ENCODE results near the gene MFF. TPM values are rescaled to one million over a fixed set of nuclear protein-coding genes. Genes with fewer than 3 reads are reported as not detected.

Gene MFF
- total RNA-seq, 2 donors from 2014 or later, result 74.8 to 93.0 TPM

DNA sequence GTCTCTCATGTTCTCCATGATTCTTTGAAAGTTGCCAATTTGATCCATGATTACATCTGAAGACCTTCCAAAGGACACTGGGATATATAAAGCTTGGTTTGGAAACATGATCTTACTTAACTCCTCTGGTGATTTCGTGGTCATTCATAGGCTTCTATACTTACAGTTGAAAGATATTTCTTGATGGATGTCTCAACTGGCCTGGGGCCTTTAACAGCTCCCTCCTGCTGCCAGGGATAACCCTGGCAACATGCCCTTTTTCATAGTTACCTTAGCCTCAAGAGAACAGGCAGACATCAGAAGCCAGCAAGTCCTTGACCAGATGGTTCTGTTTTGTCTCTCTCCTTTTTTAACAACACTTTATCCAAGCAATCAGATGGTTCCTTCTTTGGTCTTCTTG is 23.5 kb upstream of the MFF start:
- 86 to 94% methylated on average over 1 of the region's 1 CpG for WGBS, 2 experiments (ENCODE audit: insufficient coverage in 1 of 2, insufficient read length in 1 of 2)
- no peaks in the 10 kb centered on the region for H3K4me1 ChIP-seq (ENCODE audit: control insufficient read depth, insufficient read depth, low read length)

DNA sequence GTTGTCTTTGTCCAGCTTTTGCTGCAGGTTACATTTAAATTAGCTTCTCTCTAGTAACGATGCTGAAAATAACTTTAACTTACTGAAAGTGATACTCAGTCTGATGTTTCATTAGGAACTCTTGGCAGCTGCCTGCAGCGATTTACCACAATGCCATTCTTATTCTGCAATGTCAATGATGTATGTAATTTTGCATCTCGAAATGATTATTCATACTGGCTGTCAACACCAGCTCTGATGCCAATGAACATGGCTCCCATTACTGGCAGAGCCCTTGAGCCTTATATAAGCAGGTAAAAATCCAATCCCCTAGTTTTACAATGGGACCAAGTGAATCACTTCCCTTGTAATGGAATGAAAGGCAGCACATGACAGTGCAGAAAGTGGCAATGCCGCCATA is 16.3 kb upstream of the MFF start:
- no peaks in the 10 kb centered on the region for H3K27me3 Mint-ChIP-seq (ENCODE audit: insufficient read depth)

More for the DNA sequence above, 23.5 kb upstream of the MFF start:
- no peak for DNase-seq
- no peak overlapping the region for H3K27ac Mint-ChIP-seq
- no peaks in the 10 kb centered on the region for H3K27me3 Mint-ChIP-seq (ENCODE audit: insufficient read depth)
- H3K4me3 Mint-ChIP-seq, result no peak overlapping the region
- H3K36me3 ChIP-seq (ENCODE audit: control insufficient read depth, insufficient read depth, low read length), result no peaks in the 10 kb centered on the region
- TF ChIP-seq, protein P1, sequence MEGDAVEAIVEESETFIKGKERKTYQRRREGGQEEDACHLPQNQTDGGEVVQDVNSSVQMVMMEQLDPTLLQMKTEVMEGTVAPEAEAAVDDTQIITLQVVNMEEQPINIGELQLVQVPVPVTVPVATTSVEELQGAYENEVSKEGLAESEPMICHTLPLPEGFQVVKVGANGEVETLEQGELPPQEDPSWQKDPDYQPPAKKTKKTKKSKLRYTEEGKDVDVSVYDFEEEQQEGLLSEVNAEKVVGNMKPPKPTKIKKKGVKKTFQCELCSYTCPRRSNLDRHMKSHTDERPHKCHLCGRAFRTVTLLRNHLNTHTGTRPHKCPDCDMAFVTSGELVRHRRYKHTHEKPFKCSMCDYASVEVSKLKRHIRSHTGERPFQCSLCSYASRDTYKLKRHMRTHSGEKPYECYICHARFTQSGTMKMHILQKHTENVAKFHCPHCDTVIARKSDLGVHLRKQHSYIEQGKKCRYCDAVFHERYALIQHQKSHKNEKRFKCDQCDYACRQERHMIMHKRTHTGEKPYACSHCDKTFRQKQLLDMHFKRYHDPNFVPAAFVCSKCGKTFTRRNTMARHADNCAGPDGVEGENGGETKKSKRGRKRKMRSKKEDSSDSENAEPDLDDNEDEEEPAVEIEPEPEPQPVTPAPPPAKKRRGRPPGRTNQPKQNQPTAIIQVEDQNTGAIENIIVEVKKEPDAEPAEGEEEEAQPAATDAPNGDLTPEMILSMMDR (conservative IDR thresholded peaks at IDR 0.05), result no peak
- no peak overlapping the region for H3K4me3 ChIP-seq (ENCODE audit: low read length)
- peaks cover 13% of the 10 kb centered on the region for H3K36me3 Mint-ChIP-seq (ENCODE audit: low read depth)
- H3K9me3 ChIP-seq (ENCODE audit: control insufficient read depth, low read length), result no peaks in the 10 kb centered on the region
- H3K4me1 Mint-ChIP-seq, result peaks cover 2% of the 10 kb centered on the region
- peaks cover 3% of the 10 kb centered on the region for H3K9me3 Mint-ChIP-seq
- H3K27me3 ChIP-seq (ENCODE audit: control insufficient read depth, insufficient read depth, low read length, poor library complexity, severe bottlenecking), result no peaks in the 10 kb centered on the region
- no peak overlapping the region for H3K9ac ChIP-seq (ENCODE audit: extremely low read depth, low read length, poor library complexity, severe bottlenecking)
- H3K27ac ChIP-seq (ENCODE audit: low read depth, low read length), result no peak overlapping the region

DNA sequence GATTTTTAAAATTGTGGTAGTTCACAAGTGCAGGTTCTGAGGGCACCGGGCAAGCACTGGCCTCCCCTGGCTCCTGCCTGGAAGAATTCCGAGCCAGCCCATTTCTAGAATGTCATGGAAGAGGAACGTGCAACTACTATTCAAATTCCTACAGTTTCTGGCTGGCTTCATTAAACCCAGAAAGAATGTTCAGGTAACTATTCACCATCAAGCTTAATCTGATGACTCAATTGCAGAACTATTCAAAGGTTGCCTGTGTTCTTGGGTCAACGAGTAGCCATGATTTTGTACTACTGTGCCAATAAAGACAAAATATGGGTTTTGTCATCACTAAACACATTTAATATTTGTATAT is 14.3 kb upstream of the MFF start:
- Mint-ChIP-seq H3K4me3 (no peak overlapping the region), H3K36me3 (ENCODE audit: low read depth) (no peaks in the 10 kb centered on the region), H3K27ac (no peak overlapping the region), H3K27me3 (ENCODE audit: insufficient read depth) (no peaks in the 10 kb centered on the region), H3K9me3 (no peaks in the 10 kb centered on the region), H3K4me1 (no peaks in the 10 kb centered on the region)
- Histone ChIP-seq H3K36me3 (ENCODE audit: control insufficient read depth, insufficient read depth, low read length) (no peaks in the 10 kb centered on the region), H3K27ac (ENCODE audit: low read depth, low read length) (no peak overlapping the region), H3K27me3 (ENCODE audit: control insufficient read depth, insufficient read depth, low read length, poor library complexity, severe bottlenecking) (no peaks in the 10 kb centered on the region), H3K9me3 (ENCODE audit: control insufficient read depth, low read length) (no peaks in the 10 kb centered on the region), H3K4me3 (ENCODE audit: low read length) (no peak overlapping the region), H3K9ac (ENCODE audit: extremely low read depth, low read length, poor library complexity, severe bottlenecking) (no peak overlapping the region), H3K4me1 (ENCODE audit: control insufficient read depth, insufficient read depth, low read length) (no peaks in the 10 kb centered on the region)
- 88 to 94% methylated on average over 1 to 4 of the region's 4 CpGs for WGBS, 2 experiments (ENCODE audit: insufficient coverage in 1 of 2, insufficient read length in 1 of 2)
- no peak for DNase-seq
- TF ChIP-seq, protein P1 (conservative IDR thresholded peaks at IDR 0.05), result no peak

More for the DNA sequence above, 16.3 kb upstream of the MFF start:
- H3K9me3 ChIP-seq (ENCODE audit: control insufficient read depth, low read length), result no peaks in the 10 kb centered on the region
- TF ChIP-seq, protein P1 (conservative IDR thresholded peaks at IDR 0.05), result no peak
- no peaks in the 10 kb centered on the region for H3K4me1 Mint-ChIP-seq
- H3K9me3 Mint-ChIP-seq, result no peaks in the 10 kb centered on the region
- H3K9ac ChIP-seq (ENCODE audit: extremely low read depth, low read length, poor library complexity, severe bottlenecking), result no peak overlapping the region
- no peaks in the 10 kb centered on the region for H3K4me1 ChIP-seq (ENCODE audit: control insufficient read depth, insufficient read depth, low read length)
- DNase-seq, result no peak
- H3K4me3 ChIP-seq (ENCODE audit: low read length), result no peak overlapping the region
- H3K27ac Mint-ChIP-seq, result no peak overlapping the region
- no peaks in the 10 kb centered on the region for H3K36me3 ChIP-seq (ENCODE audit: control insufficient read depth, insufficient read depth, low read length)
- H3K27ac ChIP-seq (ENCODE audit: low read depth, low read length), result no peak overlapping the region
- no peaks in the 10 kb centered on the region for H3K36me3 Mint-ChIP-seq (ENCODE audit: low read depth)
- 93 to 94% methylated on average over 4 of the region's 4 CpGs for WGBS, 2 experiments (ENCODE audit: insufficient coverage in 1 of 2, insufficient read length in 1 of 2)
- no peak overlapping the region for H3K4me3 Mint-ChIP-seq
- H3K27me3 ChIP-seq (ENCODE audit: control insufficient read depth, insufficient read depth, low read length, poor library complexity, severe bottlenecking), result no peaks in the 10 kb centered on the region
